Thyroid gland (tissue), 4 donors: ENCODE data around the gene TANC1.

ENCODE experiments used
- CTCF ChIP-seq, 6 experiments: fragments of 200-600 bp in 3 of 6; fragments of 450-650 bp in 3 of 6; sonication (generic) in 3 of 6; IDR thresholded peaks; one replicate each; pipeline ENCODE4 v1.5.1; 2016 to 2019; ENCODE audit warnings: antibody characterized with exemption in 6 of 6, mild to moderate bottlenecking in 2 of 6, inconsistent platforms in 1 of 6, moderate library complexity in 1 of 6
- POLR2A ChIP-seq, 2 donors: fragments of 450-650 bp; IDR thresholded peaks; one replicate each; pipeline ENCODE4 v1.6.1; 2017; ENCODE audit warnings: antibody characterized with exemption in 2 of 2, mild to moderate bottlenecking in 2 of 2, moderate library complexity in 1 of 2

- no peak for TF ChIP-seq CTCF (IDR thresholded peaks at IDR 0.05)
- TF ChIP-seq POLR2A (IDR thresholded peaks at IDR 0.05), result no peak
These were observed 5.4 kb upstream of the TANC1 start for GRCh38 chr2:158963071-158963470.
